ENCODE data around the gene GCSH. TPM values are rescaled to one million over a fixed set of nuclear protein-coding genes. Genes with fewer than 3 reads are reported as not detected.

Gene GCSH
- total and polyA plus RNA-seq, 4 donors, result 34.6 to 132 (median 55.0) TPM

Small RNA genes lying within 50 kb of the gene (small RNA-seq; reads per million reads assigned to genes)
- gene AC092718.3 (not detected), gene RNU6-1191P (not detected)

Other genes starting within 250 kb of the GCSH start
- 10 to 100 TPM; 26.2 to 28.3 TPM for gene CMC2, start 89.5 kb downstream of the GCSH start, total RNA-seq
- gene CMC2, start 89.5 kb downstream of the GCSH start, polyA plus RNA-seq, result 10 to 100 TPM; 56.7 to 98.4 TPM
- 10 to 100 TPM in 1 of 2 donors, 1 to 10 TPM in 1; 9.9 to 30.8 TPM for gene CENPN, start 89.2 kb downstream of the GCSH start, total RNA-seq
- gene CENPN, start 89.2 kb downstream of the GCSH start, polyA plus RNA-seq, result 1 to 10 TPM; 1.8 to 5.9 TPM
- gene ATMIN, start 60.6 kb downstream of the GCSH start, total RNA-seq, result 10 to 100 TPM; 15.9 to 17.8 TPM
- gene ATMIN, start 60.6 kb downstream of the GCSH start, polyA plus RNA-seq, result 1 to 10 TPM; 6.8 to 8.8 TPM
- under 1 TPM; 0.08 to 0.42 TPM for gene C16orf46, start 19.2 kb downstream of the GCSH start, total RNA-seq
- 1 to 10 TPM in 1 of 2 donors, under 1 TPM in 1; 0.47 to 1.4 TPM for gene C16orf46, start 19.2 kb downstream of the GCSH start, polyA plus RNA-seq
- under 1 TPM; 0.23 to 0.50 TPM for gene BCO1, start 142.3 kb upstream of the GCSH start, total RNA-seq
- under 1 TPM; 0.11 to 0.35 TPM for gene BCO1, start 142.3 kb upstream of the GCSH start, polyA plus RNA-seq
- 1 to 10 TPM; 2.3 to 5.5 TPM for gene GAN, start 218.6 kb upstream of the GCSH start, total RNA-seq
- under 1 TPM; 0.33 to 0.61 TPM for gene GAN, start 218.6 kb upstream of the GCSH start, polyA plus RNA-seq